NB4 (cell line): ENCODE results near the gene ADAMTS2.
"Not testable (repeated sequence)": the region's sequence is repeated elsewhere in the genome, so short reads cannot be mapped to it uniquely, and the experiment has no call there.

ENCODE experiments used
- CTCF ChIP-seq: IDR thresholded peaks from one replicate; pipeline ENCODE4 v1.5.1; 2012; ENCODE audit warnings: low read depth, low read length
- MAX ChIP-seq: IDR thresholded peaks from 2 replicates; pipeline ENCODE4 v1.6.1; 2011; ENCODE audit warnings: low read depth, low read length
- MYC ChIP-seq: IDR thresholded peaks from 2 replicates; pipeline ENCODE4 v1.6.1; 2011; ENCODE audit warnings: low read depth, low read length
- POLR2A ChIP-seq: IDR thresholded peaks from 2 replicates; pipeline ENCODE4 v1.6.1; 2011; ENCODE audit warnings: mild to moderate bottlenecking; ENCODE audit not compliant: insufficient read length; ENCODE audit errors: extremely low read depth

DNA sequence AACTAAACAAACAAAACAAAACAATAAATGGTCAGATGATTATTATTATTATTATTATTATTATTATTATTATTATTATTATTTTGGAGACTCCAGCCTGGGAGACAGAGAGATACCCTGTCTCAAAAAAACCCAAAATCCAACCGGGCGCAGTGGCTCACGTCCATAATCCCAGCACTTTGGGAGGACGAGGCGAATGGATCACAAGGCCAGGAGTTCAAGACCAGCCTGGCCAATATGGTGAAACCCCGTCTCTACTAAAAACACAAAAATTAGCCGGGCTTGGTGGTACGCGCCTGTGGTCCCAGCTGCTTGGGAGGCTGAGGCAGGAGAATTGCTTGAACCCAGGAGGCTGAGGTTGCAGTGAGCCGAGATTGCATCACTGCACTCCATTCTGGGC is 61.4 kb downstream of the ADAMTS2 start:
- TF ChIP-seq CTCF, MAX, MYC, POLR2A: not testable (repeated sequence)
